GM12874 (cell line): ENCODE results near the gene CNTNAP5.

Experiments used
- TF ChIP-seq, protein P1 (sequence below): IDR thresholded peaks from 2 replicates; pipeline ENCODE4 v1.5.1; 2011; ENCODE audit warnings: low read depth, mild to moderate bottlenecking, control low read depth, low read length, moderate library complexity; ENCODE audit not compliant: insufficient read depth

Gene CNTNAP5

GRCh38 chr2:124894199-124894598 lies 869.1 kb downstream of the CNTNAP5 start:
- TF ChIP-seq, protein P1, sequence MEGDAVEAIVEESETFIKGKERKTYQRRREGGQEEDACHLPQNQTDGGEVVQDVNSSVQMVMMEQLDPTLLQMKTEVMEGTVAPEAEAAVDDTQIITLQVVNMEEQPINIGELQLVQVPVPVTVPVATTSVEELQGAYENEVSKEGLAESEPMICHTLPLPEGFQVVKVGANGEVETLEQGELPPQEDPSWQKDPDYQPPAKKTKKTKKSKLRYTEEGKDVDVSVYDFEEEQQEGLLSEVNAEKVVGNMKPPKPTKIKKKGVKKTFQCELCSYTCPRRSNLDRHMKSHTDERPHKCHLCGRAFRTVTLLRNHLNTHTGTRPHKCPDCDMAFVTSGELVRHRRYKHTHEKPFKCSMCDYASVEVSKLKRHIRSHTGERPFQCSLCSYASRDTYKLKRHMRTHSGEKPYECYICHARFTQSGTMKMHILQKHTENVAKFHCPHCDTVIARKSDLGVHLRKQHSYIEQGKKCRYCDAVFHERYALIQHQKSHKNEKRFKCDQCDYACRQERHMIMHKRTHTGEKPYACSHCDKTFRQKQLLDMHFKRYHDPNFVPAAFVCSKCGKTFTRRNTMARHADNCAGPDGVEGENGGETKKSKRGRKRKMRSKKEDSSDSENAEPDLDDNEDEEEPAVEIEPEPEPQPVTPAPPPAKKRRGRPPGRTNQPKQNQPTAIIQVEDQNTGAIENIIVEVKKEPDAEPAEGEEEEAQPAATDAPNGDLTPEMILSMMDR: no peak

DNA sequence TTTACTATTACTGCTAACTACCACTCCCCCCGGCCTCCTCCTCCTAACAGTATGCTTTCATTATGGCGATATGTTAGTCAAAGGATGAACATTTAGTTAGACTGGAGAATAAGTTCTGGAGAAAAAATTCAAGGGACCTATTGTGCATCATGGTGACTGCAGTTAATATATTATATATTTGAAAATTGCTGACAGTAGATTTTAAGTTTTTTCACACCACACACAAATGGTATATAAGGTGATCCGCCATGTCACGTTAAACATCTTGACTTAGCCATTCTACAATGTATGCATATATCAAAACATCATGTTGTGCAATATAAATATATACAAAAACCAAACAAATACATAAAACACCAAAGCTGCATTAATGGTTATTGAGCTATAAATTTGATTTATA lies 873.7 kb downstream of the CNTNAP5 start:
- TF ChIP-seq, protein P1: no peak

DNA sequence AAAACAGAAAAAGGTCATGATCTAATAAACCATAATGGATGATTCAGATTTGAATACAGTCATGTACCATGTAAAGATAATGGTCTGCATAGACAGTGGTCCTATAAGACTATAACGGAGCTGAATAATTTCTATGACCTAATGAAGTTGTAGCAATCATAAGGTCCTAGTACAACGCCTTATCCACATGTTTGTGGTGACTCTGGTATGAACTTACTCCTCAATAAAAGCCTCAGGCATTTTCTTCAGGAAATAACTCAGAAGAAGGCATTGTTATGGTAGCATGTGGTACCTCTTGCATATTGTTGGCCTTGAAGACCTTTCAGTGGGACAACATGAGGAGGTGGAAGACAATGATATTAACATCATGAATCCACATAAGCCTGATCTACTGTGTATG lies 883.3 kb downstream of the CNTNAP5 start:
- TF ChIP-seq, protein P1: no peak

- TF ChIP-seq, protein P1: no peak
Observed at GRCh38 chr2:124911560-124911959, 886.5 kb downstream of the CNTNAP5 start.

- TF ChIP-seq, protein P1: no peak
Observed at GRCh38 chr2:124913868-124914267, 888.8 kb downstream of the CNTNAP5 start.

- TF ChIP-seq, protein P1: no peak
Observed at GRCh38 chr2:124915567-124915966, 890.5 kb downstream of the CNTNAP5 start.

- TF ChIP-seq, protein P1: no peak
Observed at GRCh38 chr2:124919296-124919695, 894.2 kb downstream of the CNTNAP5 start.

- TF ChIP-seq, protein P1: no peak
Observed at GRCh38 chr2:124920448-124920847, 895.4 kb downstream of the CNTNAP5 start.
